Liver (tissue), 9 donors: ENCODE results near the gene TAL1. TPM values are rescaled to one million over a fixed set of nuclear protein-coding genes. Genes with fewer than 3 reads are reported as not detected.
A peak's percentile ranks its signal among the peaks of the same experiment; 100 is the strongest.

Experiments used
- DNase-seq: peaks from one replicate; pipeline ENCODE4 v3.0.0-alpha.2; 2017; ENCODE audit warnings: low spot score
- H3K27ac ChIP-seq, 2 donors: one replicate each; pipeline ENCODE4 v1.7.0; 2013; ENCODE audit warnings: inconsistent platforms in 2 of 2, low read length in 2 of 2, control low read depth in 1 of 2, low read depth in 1 of 2, mild to moderate bottlenecking in 1 of 2
- H3K27me3 ChIP-seq, 4 donors: one replicate each; pipeline versions ENCODE4 v1.6.1 to v1.7.0; 2013; ENCODE audit warnings: low read length in 3 of 4, inconsistent platforms in 1 of 4, mild to moderate bottlenecking in 1 of 4, moderate library complexity in 1 of 4; ENCODE audit not compliant: control insufficient read depth in 4 of 4, insufficient read depth in 4 of 4
- H3K36me3 ChIP-seq, 4 donors: one replicate each; pipeline versions ENCODE4 v1.6.1 to v1.7.0; 2013; ENCODE audit warnings: low read length in 3 of 4, mild to moderate bottlenecking in 3 of 4, low read depth in 1 of 4, moderate library complexity in 1 of 4; ENCODE audit not compliant: control insufficient read depth in 4 of 4, insufficient read depth in 3 of 4
- H3K4me1 ChIP-seq, 4 donors: one replicate each; pipeline versions ENCODE4 v1.6.1 to v1.7.0; 2013; ENCODE audit warnings: low read length in 3 of 4, mild to moderate bottlenecking in 3 of 4, moderate library complexity in 1 of 4; ENCODE audit not compliant: control insufficient read depth in 4 of 4, insufficient read depth in 4 of 4
- H3K4me3 ChIP-seq, 3 donors: one replicate each; pipeline versions ENCODE4 v1.6.1 to v1.7.0; 2013; ENCODE audit warnings: low read length in 3 of 3, control low read depth in 1 of 3, low read depth in 1 of 3, mild to moderate bottlenecking in 1 of 3
- H3K9ac ChIP-seq, 2 donors: one replicate each; pipeline ENCODE4 v1.7.0; 2013; ENCODE audit warnings: low read length in 2 of 2, mild to moderate bottlenecking in 2 of 2, moderate library complexity in 2 of 2, control low read depth in 1 of 2, low read depth in 1 of 2
- H3K9me3 ChIP-seq, 4 donors: one replicate each; pipeline versions ENCODE4 v1.6.1 to v1.7.0; 2013; ENCODE audit warnings: low read length in 3 of 4; ENCODE audit not compliant: control insufficient read depth in 4 of 4
- EGR1 ChIP-seq, 2 donors: IDR thresholded peaks; 2 replicates each; pipeline ENCODE4 v1.6.1; 2016 to 2018; ENCODE audit warnings: antibody characterized with exemption in 2 of 2, low read depth in 2 of 2
- FOXA1 ChIP-seq: IDR thresholded peaks from 2 replicates; pipeline ENCODE4 v1.6.1; 2016; ENCODE audit warnings: antibody characterized with exemption
- GABPA ChIP-seq, 2 donors: IDR thresholded peaks in 1 of 2; conservative IDR thresholded peaks in 1 of 2; 2 replicates each; pipeline ENCODE4 v1.6.1; 2016; ENCODE audit warnings: antibody characterized with exemption in 2 of 2, mild to moderate bottlenecking in 1 of 2, moderate library complexity in 1 of 2
- HNF4A ChIP-seq, 2 donors: conservative IDR thresholded peaks; 2 replicates each; pipeline ENCODE4 v1.6.1; 2016; ENCODE audit warnings: antibody characterized with exemption in 2 of 2, mild to moderate bottlenecking in 2 of 2
- NR2F2 ChIP-seq: IDR thresholded peaks from 2 replicates; pipeline ENCODE4 v1.6.1; 2016; ENCODE audit warnings: antibody characterized with exemption
- RAD21 ChIP-seq, 2 donors: IDR thresholded peaks; 2 replicates each; pipeline ENCODE4 v1.6.1; 2016; ENCODE audit warnings: antibody characterized with exemption in 2 of 2, mild to moderate bottlenecking in 2 of 2
- RXRA ChIP-seq, 2 donors: IDR thresholded peaks; 2 replicates each; pipeline ENCODE4 v1.6.1; 2017 to 2018; ENCODE audit warnings: antibody characterized with exemption in 2 of 2, mild to moderate bottlenecking in 1 of 2
- SP1 ChIP-seq: IDR thresholded peaks from 2 replicates; pipeline ENCODE4 v1.6.1; 2018; ENCODE audit warnings: antibody characterized with exemption, mild to moderate bottlenecking
- TAF1 ChIP-seq: conservative IDR thresholded peaks from 2 replicates; pipeline ENCODE4 v1.6.1; 2016; ENCODE audit warnings: antibody characterized with exemption, mild to moderate bottlenecking
- YY1 ChIP-seq: IDR thresholded peaks from 2 replicates; pipeline ENCODE4 v1.6.1; 2016; ENCODE audit warnings: antibody characterized with exemption, mild to moderate bottlenecking
- WGBS: extraction: QIAGEN DNeasy Blood & Tissue Kit; methylation state at CpG from one replicate; pipeline ENCODE4 v1.1.7; 2013; 5-methylcytosine and 5-hydroxymethylcytosine counted together
- polyA plus RNA-seq, 2 donors: library from polyadenylated mRNA; stranded (reverse) in 1 of 2; unstranded in 1 of 2; fragments of 200-250 nt in 1 of 2; fragments of >200 nt in 1 of 2; fragmentation: Nextera tagmentation in 1 of 2; extraction: Ambion mirVana in 1 of 2; gene quantifications; one replicate each; pipeline versions ENCODE4 v1.2.1 to v1.2.3, GENCODE V29; 2013 to 2015
- total RNA-seq, 2 donors: library from RNA; depleted of rRNA; stranded (reverse); fragments of >200 nt; gene quantifications; one replicate each; pipeline ENCODE4 v1.2.3, GENCODE V29; 2014
- TF ChIP-seq, protein P1 (sequence below): IDR thresholded peaks from 2 replicates; pipeline ENCODE4 v1.6.1; 2016; ENCODE audit warnings: antibody characterized with exemption
- TF ChIP-seq, protein P2 (sequence below): IDR thresholded peaks from 2 replicates; pipeline ENCODE4 v1.6.1; 2016; ENCODE audit warnings: antibody characterized with exemption, mild to moderate bottlenecking
- TF ChIP-seq, protein P3 (sequence below): fragments of 150-350 bp; IDR thresholded peaks from 2 replicates; pipeline ENCODE4 v1.5.1; 2017; ENCODE audit warnings: improper control_type of control experiment, low read depth, low read length; ENCODE audit not compliant: missing input control
- donor health status: healthy.
- donor health status: healthy.
- donor health status: healthy.
- donor health status: healthy.
- donor health status: healthy.

The TAL1 gene
- total and polyA plus RNA-seq, 4 donors: 0.79 to 184 (median 2.3) TPM

DNA sequence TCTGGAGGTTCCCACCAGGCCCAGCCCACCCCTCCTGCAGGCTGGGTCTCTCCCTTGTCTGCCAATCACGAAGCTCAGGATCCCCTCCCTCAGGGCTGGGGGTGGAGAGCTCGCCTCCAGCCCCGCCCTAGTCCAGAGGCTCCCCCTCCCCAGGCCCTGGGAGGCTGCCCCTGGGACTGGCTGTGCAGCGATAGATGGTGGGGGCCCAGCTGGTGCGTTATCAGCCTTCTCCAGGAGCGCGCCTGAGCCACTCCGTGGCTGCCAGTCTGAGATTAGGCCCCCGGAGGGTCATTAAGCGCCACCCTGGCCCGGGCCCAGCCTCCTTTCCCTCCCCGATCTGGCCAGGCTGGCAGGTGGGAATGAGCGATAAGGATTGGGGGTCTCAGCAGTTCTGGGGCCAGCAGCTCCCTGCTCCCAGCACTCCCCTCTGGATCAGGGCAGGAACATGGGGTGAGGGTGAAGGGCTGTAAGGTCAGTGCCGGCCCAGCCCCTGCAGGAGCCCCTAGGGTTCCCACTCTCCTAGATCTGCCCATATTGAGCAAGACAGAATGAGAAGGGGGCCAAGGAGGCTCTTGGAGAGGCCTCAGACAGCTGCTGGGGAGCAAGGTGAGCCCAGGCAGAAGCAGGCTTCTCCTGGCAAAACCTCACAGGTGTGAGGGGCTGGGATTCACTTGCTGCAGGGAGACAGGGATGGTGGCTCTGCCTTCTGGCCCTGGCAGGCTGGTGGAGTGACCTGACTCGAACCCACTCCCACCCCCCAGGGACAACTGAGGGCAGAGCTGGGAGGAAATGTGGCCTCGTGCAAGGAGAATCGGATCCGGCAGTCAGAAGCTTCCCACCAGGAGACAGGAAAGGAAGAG lies 50.7 kb downstream of the TAL1 start (continued):
- TF ChIP-seq HNF4A (conservative IDR thresholded peaks at IDR 0.05): no peak

DNA sequence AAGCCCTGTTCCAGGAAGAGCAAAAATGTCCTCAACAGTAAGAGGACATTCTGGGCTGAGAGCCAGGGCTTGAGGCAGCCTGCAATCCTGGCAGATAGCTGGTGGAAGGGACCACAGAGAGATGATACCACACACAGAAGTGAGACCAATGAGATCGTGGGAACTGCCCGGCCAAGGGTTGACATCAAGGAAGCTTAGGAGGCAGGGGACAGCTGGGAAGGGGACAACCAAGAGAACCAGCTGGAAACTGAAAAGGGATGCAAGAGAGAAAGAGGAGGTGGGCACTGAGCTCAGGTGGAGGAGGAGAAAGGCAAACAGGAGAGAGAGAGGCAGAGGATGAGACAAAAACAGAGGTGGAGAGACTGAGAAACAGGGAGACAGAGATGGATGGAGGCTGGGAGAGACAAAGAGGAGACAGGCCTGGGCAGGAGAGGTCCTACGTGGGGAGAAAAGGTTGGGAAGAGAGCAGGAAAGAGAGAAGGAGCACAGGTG lies 51.4 kb downstream of the TAL1 start:
- H3K27me3 ChIP-seq: peaks cover 0 to 3% (median 0%) of the 10 kb centered on the region in 4 donors
- H3K9me3 ChIP-seq: no peaks in the 10 kb centered on the region
- H3K4me1 ChIP-seq: peaks cover 0 to 14% (median 7%) of the 10 kb centered on the region in 4 donors
- H3K9ac ChIP-seq: no peak overlapping the region
- no peak overlapping the region for H3K4me3 ChIP-seq
- 65% methylated on average over 3 of the region's 3 CpGs for whole genome bisulfite sequencing
- DNase-seq: peak; percentile 67
- H3K27ac ChIP-seq: no peak overlapping the region
- no peaks in the 10 kb centered on the region for H3K36me3 ChIP-seq
- TF ChIP-seq FOXA1: no peak
- no peak for TF ChIP-seq RXRA (IDR thresholded peaks at IDR 0.05)
- TF ChIP-seq EGR1 (IDR thresholded peaks at IDR 0.05; ENCODE audit: low read depth in 2 of 2): no peak

DNA sequence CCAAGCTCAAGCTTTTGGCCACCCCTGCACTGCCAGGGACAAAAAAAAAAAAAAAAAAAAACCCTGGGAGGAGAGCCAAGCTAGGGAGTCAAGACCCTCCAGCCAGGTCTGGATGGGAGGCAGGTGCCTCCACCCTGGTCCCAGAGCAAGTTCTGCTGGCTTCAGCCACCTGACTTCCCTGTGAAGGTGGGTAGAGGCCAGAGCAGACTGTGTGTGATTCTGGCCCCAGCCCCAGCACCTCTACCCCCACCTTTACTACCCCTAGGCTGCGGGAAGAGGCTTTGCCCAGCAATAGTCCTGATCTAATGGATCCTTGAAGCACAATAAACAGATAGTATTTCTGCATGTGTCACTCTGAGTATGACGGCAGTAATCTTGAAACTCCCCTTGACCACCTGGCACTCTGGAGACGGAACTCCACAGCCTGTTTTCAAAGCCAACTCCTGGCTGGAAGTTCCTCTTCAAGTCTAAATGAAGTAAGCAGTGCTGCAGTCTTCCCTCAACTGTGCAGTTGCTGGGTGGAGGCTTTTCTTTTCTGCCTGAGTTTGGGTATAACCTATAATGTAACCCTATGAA lies 51.9 kb downstream of the TAL1 start:
- WGBS: 74% methylated on average over 3 of the region's 3 CpGs
- H3K9me3 ChIP-seq: no peaks in the 10 kb centered on the region
- H3K27me3 ChIP-seq: peaks cover 0 to 3% (median 0%) of the 10 kb centered on the region in 4 donors
- no peak overlapping the region for H3K4me3 ChIP-seq
- H3K27ac ChIP-seq: no peak overlapping the region
- no peak overlapping the region for H3K9ac ChIP-seq
- TF ChIP-seq SP1 (no peak), YY1 (no peak), TAF1 (no peak), RXRA (IDR thresholded peaks at IDR 0.05) (no peak)
- peak; percentile 48 for DNase-seq
- H3K4me1 ChIP-seq: peaks cover 0 to 19% (median 9%) of the 10 kb centered on the region in 4 donors
- H3K36me3 ChIP-seq: no peaks in the 10 kb centered on the region

DNA sequence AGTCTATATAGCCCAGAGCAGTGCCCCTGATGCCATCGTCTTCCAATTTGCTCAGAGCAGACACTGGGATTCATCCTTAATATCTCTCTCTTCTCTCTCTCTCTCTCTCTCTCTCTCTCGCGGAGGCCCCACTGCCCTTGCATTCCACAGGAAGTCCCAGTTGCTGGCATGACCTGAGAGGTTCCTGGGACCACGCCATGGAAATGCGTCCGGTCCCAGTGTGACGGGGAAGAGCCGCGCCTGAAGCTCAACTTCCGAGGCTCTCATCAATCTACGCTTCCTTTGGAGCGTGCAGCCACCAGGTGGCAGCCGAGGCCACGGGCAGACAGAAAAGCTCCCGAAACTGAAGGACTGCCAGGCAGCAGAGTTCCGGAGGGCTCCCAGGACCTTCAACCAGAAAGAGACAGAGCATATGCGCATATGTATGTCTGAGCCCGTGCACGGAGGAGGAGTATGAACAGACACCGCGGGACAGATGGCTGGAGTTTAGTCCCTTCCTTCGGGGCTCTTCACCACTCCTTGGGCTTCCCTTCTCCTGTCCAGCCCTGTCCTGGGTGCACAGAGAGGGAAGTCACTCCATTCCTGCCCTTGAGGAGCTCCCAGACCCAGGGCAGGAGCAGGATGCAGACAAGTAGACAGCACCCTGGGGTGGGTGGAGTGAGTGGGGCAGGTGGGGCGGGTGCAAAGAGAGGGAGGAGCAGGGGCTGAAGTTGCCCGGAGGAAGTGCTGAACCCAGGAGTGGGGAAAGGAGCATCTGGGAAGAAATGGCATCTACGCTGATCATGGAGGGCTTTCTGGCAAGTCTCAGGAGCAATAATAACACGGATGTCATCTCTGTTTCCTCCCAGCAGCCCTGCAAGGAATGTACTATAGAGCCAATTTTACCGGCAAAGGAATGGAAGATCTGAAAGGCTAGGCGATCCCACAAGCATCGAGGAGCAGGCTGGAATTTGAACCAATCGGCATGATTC lies 52.7 kb downstream of the TAL1 start:
- peaks cover 0 to 21% (median 10%) of the 10 kb centered on the region in 4 donors for H3K4me1 ChIP-seq
- 10% methylated on average over 30 of the region's 30 CpGs for WGBS
- peak overlapping the region in 2 of 3 donors; percentile 30 to 40 for H3K4me3 ChIP-seq
- TF ChIP-seq RXRA (IDR thresholded peaks at IDR 0.05) (peak in 1 of 2 donors; percentile 46), EGR1 (IDR thresholded peaks at IDR 0.05; ENCODE audit: low read depth in 2 of 2) (peak in 1 of 2 donors; percentile 21), GABPA (IDR thresholded peaks at IDR 0.05 in 1 of 2, conservative IDR thresholded peaks at IDR 0.05 in 1 of 2) (peak in 1 of 2 donors; percentile 75), RAD21 (IDR thresholded peaks at IDR 0.05) (peak; percentile 91 to 96), HNF4A (conservative IDR thresholded peaks at IDR 0.05) (peak in 1 of 2 donors; percentile 5), TAF1 (no peak), NR2F2 (no peak)
- TF ChIP-seq, protein P1, sequence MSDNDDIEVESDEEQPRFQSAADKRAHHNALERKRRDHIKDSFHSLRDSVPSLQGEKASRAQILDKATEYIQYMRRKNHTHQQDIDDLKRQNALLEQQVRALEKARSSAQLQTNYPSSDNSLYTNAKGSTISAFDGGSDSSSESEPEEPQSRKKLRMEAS: no peak
- TF ChIP-seq, protein P2, sequence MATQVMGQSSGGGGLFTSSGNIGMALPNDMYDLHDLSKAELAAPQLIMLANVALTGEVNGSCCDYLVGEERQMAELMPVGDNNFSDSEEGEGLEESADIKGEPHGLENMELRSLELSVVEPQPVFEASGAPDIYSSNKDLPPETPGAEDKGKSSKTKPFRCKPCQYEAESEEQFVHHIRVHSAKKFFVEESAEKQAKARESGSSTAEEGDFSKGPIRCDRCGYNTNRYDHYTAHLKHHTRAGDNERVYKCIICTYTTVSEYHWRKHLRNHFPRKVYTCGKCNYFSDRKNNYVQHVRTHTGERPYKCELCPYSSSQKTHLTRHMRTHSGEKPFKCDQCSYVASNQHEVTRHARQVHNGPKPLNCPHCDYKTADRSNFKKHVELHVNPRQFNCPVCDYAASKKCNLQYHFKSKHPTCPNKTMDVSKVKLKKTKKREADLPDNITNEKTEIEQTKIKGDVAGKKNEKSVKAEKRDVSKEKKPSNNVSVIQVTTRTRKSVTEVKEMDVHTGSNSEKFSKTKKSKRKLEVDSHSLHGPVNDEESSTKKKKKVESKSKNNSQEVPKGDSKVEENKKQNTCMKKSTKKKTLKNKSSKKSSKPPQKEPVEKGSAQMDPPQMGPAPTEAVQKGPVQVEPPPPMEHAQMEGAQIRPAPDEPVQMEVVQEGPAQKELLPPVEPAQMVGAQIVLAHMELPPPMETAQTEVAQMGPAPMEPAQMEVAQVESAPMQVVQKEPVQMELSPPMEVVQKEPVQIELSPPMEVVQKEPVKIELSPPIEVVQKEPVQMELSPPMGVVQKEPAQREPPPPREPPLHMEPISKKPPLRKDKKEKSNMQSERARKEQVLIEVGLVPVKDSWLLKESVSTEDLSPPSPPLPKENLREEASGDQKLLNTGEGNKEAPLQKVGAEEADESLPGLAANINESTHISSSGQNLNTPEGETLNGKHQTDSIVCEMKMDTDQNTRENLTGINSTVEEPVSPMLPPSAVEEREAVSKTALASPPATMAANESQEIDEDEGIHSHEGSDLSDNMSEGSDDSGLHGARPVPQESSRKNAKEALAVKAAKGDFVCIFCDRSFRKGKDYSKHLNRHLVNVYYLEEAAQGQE: peak; percentile 69
- TF ChIP-seq, protein P3, sequence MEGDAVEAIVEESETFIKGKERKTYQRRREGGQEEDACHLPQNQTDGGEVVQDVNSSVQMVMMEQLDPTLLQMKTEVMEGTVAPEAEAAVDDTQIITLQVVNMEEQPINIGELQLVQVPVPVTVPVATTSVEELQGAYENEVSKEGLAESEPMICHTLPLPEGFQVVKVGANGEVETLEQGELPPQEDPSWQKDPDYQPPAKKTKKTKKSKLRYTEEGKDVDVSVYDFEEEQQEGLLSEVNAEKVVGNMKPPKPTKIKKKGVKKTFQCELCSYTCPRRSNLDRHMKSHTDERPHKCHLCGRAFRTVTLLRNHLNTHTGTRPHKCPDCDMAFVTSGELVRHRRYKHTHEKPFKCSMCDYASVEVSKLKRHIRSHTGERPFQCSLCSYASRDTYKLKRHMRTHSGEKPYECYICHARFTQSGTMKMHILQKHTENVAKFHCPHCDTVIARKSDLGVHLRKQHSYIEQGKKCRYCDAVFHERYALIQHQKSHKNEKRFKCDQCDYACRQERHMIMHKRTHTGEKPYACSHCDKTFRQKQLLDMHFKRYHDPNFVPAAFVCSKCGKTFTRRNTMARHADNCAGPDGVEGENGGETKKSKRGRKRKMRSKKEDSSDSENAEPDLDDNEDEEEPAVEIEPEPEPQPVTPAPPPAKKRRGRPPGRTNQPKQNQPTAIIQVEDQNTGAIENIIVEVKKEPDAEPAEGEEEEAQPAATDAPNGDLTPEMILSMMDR: peak; percentile 87
- no peaks in the 10 kb centered on the region for H3K36me3 ChIP-seq
- H3K9ac ChIP-seq: peak overlapping the region in 1 of 2 donors; percentile 21
- H3K27me3 ChIP-seq: peaks cover 0 to 3% (median 0%) of the 10 kb centered on the region in 4 donors
- peak; percentile 92 for DNase-seq
- H3K27ac ChIP-seq: no peak overlapping the region
- H3K9me3 ChIP-seq: no peaks in the 10 kb centered on the region
